NCI-H187 treated with DMSO at 0.1 percent for 48 hours (cell line): ENCODE measurements around the gene ARFGAP2.

Experiments
- DNase-seq: peaks from one replicate; lab custom pipeline; 2025; lab: John Stamatoyannopoulos, UW

Gene ARFGAP2

DNA sequence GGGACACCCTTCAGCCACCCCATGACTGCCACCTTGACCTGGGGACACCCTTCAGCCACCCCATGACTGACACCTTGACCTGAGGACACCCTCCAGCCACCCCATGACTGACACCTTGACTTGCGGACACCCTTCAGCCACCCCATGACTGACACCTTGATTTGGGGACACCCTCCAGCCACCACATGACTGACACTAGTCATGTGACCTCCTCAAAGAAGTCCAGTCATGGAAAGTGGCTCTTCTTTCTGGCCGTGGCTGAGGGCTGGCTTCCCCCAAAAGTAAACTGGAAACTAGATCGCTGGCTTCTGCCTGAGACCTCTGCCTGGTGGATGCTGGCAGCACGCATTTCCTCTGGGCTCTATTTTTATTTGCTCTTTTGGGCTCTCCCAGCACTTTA lies 28.4 kb downstream of the ARFGAP2 start:
- DNase-seq, result no peak

DNA sequence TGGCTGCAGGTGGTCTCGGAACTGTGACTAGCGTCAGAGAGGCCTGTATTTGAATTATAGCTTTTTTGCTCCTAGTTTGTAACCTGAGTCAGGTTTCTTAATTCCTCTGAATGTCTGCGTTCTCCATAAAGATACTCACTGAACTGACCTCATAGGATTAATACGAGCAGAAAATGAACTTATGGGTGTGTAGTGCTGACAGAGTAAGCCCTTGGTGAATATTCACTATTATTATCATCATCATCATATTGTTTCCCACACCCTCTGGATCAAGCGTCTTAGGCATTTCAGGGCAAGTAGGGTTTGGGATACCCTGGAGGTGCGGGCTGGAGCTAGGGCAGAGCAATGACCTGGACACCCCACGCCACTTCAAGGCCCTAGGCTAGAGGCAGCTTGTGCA lies 29.0 kb downstream of the ARFGAP2 start:
- DNase-seq, result no peak

- DNase-seq, result no peak
These were observed 29.4 kb downstream of the ARFGAP2 start for GRCh38 chr11:47147250-47147649.

- DNase-seq, result no peak
These were observed 32.1 kb downstream of the ARFGAP2 start for GRCh38 chr11:47144541-47144940.

DNA sequence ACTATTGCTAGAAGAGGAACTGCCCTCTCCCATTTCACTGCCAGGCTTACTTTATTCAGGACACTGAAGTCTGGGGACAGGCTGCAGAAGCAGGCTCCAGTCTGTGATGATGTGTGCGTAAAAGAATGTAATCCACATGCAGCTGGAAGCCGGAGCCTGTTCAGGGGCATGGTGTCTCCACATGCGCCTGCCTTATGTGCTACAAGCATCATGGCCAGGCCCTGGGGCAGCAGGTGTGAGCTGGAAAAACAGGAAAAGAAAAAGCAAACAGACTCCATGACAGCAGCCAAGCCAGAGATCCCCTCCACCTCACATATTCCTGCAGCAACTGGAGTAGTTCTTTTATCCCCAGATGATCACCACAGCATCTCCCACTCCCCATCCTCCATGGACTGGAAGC lies 33.4 kb downstream of the ARFGAP2 start:
- DNase-seq, result no peak

GRCh38 chr11:47139878-47140277 lies 36.8 kb downstream of the ARFGAP2 start:
- no peak for DNase-seq

DNA sequence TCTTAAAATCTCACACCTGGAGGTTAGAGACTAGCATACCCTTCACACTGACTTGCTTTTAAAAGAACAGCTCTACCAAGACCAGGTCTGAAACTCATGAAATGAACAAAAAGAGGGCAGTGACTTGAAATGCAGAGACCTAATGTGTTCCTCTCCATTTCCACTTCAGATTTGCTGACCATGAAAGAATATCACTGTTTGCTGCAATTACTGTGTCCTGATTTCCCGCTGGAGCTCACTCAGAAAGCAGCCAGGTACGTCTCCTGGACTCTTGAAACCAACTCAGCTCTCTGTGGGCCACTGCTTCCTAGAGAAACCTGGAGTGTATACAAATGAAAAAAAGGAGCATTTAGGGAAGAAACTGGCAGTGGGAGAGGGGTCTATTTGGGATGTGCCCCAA lies 39.2 kb downstream of the ARFGAP2 start:
- peak; percentile 76 for DNase-seq

DNA sequence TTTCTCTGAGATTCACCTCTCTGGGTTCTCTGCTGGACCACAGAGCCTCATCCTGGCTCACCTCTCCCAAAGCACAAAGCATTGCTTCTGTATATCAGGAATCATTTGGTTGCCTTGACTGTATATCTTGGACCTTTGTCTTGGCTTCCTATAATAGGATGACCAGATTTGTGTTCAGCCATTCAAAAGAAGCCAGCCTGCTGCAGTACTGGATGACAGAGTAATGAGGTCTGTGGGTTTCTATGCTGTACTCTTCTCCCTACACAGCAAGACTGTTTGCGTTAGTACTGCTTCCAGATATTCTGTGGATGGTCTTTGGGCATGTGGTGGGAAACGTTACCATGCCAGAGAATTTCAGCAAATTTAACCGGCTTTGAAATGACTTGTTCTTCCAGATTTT lies 39.8 kb downstream of the ARFGAP2 start:
- DNase-seq, result no peak

DNA sequence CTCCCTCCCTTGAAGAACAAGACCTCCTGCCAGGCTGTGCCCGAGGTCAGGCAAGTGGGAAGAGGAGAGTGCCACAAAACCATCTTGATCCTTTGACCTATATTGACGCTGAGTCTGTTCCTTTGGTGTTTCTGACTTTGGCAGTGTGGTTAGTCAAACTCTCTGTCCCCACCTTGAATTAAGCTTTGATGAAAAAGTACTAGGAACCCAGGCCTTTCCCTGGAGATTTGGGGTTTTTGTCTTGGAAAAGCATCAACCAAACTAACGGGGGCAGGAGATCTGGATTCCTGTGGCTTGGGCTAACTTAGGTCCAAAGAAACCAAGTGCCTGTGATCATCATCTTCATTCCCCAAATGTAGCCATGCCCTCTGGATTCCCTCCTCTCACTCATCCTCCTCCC lies 40.4 kb downstream of the ARFGAP2 start:
- DNase-seq, result no peak

DNA sequence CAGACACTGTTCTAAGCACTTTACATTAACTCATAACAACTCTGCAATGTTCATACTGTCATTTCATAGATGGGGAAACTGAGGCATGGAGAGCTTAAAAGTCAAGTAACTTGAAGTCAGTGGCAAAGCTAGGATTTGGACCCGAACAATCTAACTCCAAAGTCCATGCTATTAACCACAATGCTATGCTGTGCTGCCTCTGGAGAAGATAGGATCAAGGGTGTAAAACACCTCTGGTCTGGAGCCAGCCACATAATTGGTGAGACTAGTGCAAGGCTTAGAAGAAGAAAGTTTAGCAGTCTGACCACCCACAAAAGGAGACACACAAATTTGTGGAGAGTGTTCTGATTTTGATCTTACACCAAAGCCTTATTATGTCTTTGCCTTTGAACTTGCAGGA lies 43.7 kb downstream of the ARFGAP2 start:
- no peak for DNase-seq

DNA sequence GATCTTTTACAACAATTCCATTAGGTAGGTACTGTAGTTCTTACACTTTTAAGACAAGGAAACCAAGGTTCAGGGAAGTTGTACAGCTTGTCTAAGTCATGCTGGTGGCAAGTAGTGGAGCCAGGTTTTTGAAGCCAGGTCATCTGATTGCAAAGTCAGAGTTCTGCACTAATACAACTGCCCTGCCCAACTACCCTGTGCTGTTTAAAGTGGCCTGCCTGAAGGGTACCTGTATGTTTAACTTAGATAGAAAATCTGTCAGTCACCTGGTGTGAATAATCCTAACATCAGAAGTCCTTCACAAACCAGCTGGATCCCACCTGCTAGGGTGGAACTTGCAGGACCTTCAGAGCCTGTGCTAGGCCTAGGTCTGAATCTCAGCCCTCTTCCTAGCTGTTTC lies 44.2 kb downstream of the ARFGAP2 start:
- DNase-seq, result no peak

DNA sequence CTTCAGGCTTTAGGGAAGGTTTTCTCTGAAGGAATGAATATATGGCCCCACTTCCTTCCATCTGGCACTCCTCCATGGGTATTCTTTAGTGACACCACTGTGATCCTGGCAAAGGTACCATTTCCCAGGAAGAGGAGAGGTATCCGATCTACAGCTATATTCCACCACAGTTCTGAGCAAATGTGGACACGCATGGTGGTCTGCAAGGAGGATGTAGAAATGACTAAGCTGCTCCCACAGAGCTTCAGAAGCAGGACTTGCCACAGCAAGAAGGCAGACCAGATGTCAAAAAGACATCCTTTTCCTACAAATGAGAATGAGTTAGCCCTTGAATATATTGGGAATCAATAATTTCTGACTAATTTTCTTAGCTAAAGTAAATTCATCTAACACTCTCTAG lies 45.5 kb downstream of the ARFGAP2 start:
- no peak for DNase-seq

DNA sequence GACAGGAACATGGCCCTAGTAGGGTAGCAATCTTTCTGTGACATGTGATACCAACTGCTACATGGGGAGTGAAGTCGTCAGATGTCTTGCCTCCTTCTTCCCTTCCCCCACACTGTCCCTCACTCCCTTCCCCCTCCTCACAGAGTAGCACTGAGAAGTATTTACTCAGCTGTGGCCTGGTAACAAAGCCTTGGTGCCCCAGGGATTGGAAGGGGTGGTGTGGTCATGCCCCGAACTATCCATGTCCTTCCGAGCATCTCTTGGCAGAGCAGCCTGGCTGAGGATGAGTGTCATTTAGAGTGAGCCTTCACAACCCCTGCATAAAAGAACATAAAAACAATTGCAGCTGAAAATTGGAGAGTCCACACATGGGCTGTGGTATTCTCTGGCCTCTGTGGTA lies 46.1 kb downstream of the ARFGAP2 start:
- DNase-seq, result peak; percentile 86

- no peak for DNase-seq
These were observed 49.5 kb downstream of the ARFGAP2 start for GRCh38 chr11:47127213-47127612.

- no peak for DNase-seq
These were observed 51.6 kb downstream of the ARFGAP2 start for GRCh38 chr11:47125083-47125482.

DNA sequence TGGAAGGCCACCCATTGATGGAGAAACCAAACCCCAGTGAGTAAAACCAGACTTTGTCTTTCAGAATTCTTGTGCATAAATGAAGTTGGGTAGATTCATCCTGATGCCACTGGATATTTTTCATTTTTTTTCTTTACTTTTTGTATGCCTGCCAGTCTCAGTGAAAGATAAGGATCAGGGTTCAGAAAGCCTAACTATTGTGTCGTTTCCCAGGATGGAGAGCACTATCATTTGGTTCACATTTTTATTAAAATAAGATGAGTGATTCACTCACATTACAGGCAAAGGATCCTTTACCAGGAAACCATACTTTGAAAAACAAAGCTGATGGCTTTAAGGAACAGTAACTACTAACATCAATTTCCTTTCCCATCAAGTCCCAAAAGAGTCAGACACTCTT lies 52.0 kb downstream of the ARFGAP2 start:
- DNase-seq, result no peak

GRCh38 chr11:47123094-47123493 lies 53.6 kb downstream of the ARFGAP2 start:
- no peak for DNase-seq

DNA sequence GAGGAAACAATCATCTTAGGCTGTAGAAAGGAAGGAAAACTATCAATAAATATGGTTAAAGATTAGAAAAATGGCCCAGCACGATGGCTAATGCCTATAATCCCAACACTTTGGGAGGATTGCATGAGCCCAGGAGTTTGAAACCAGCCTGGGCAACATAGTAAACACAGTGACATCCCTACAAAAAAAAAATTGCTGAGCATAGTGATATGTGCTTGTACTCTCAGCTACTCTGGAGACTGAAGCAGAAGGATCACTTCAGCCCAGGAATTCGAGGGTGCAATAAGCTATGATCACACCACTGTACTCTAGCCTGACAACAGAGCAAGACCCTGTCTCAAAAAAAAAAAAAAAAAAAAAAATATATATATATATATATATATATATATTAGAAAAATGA lies 54.9 kb downstream of the ARFGAP2 start:
- no peak for DNase-seq

GRCh38 chr11:47121056-47121455 lies 55.6 kb downstream of the ARFGAP2 start:
- DNase-seq, result no peak

GRCh38 chr11:47118958-47119688 lies 57.6 kb downstream of the ARFGAP2 start:
- DNase-seq, result peak; percentile 62
